HepG2 (cell line): Measurements from ENCODE around the gene RABEP2. TPM values are rescaled to one million over a fixed set of nuclear protein-coding genes. Genes with fewer than 3 reads are reported as not detected.

Source experiments
- CBFB ChIP-seq: sonication (generic); formaldehyde crosslinking; IDR thresholded peaks from 2 replicates; pipeline ENCODE4 v1.4.0; 2020; ENCODE audit warnings: missing genetic modification reagents
- EP300 ChIP-seq, 3 experiments: sonication (generic) in 1 of 3; formaldehyde crosslinking in 1 of 3; IDR thresholded peaks; 2 replicates each; pipeline versions ENCODE4 v1.5.1 to v1.6.1; 2011 to 2020; ENCODE audit warnings: low read depth in 2 of 3, low read length in 2 of 3, borderline replicate concordance in 1 of 3, improper control_type of control experiment in 1 of 3, mild to moderate bottlenecking in 1 of 3, missing genetic modification reagents in 1 of 3, moderate library complexity in 1 of 3
- FIP1L1 ChIP-seq: fragments of 200-400 bp; formaldehyde crosslinking; IDR thresholded peaks from 2 replicates; pipeline ENCODE4 v1.6.1; 2018; ENCODE audit warnings: low read depth, mild to moderate bottlenecking, low read length, moderate library complexity, borderline replicate concordance; ENCODE audit not compliant: insufficient read depth
- FOSL1 ChIP-seq: sonication (generic); formaldehyde crosslinking; IDR thresholded peaks from 2 replicates; pipeline ENCODE4 v1.9.0; 2021; ENCODE audit warnings: missing genetic modification reagents, borderline replicate concordance
- IKZF4 ChIP-seq: sonication (generic); formaldehyde crosslinking; IDR thresholded peaks from 2 replicates; pipeline ENCODE4 v1.5.1; 2020; ENCODE audit warnings: borderline replicate concordance, mild to moderate bottlenecking, low read depth, missing genetic modification reagents; ENCODE audit errors: not compliant biosample characterization
- KDM5B ChIP-seq: sonication (generic); formaldehyde crosslinking; IDR thresholded peaks from 2 replicates; pipeline ENCODE4 v1.4.0; 2020; ENCODE audit warnings: missing genetic modification reagents, mild to moderate bottlenecking, borderline replicate concordance
- MED1 ChIP-seq: sonication (generic); formaldehyde crosslinking; IDR thresholded peaks from 2 replicates; pipeline ENCODE4 v1.4.0; 2020; ENCODE audit warnings: missing genetic modification reagents
- YEATS4 ChIP-seq: sonication (generic); formaldehyde crosslinking; IDR thresholded peaks from 2 replicates; pipeline ENCODE4 v1.4.0; 2020; ENCODE audit warnings: missing genetic modification reagents, borderline replicate concordance
- ZNF33A ChIP-seq: sonication (generic); formaldehyde crosslinking; IDR thresholded peaks from 2 replicates; pipeline ENCODE4 v1.5.1; 2020; ENCODE audit warnings: missing genetic modification reagents, mild to moderate bottlenecking, moderate library complexity, borderline replicate concordance
- ZNF709 ChIP-seq: sonication (generic); formaldehyde crosslinking; IDR thresholded peaks from 2 replicates; pipeline ENCODE4 v1.5.0; 2020; ENCODE audit warnings: mild to moderate bottlenecking, missing genetic modification reagents
- polyA plus RNA-seq, 8 experiments: library from polyadenylated mRNA; depleted of rRNA in 3 of 8; stranded (reverse) in 7 of 8; unstranded in 1 of 8; fragments of >200 nt; fragmentation: Illumina TruSeq in 4 of 8; extraction: Trizol in 4 of 8; gene quantifications; 2 replicates each; pipeline versions ENCODE4 v1.2.1 to v1.2.3, GENCODE V29; 2011 to 2016; ENCODE audit warnings: low read depth in 4 of 8, missing spikeins in 1 of 8, mixed read lengths in 1 of 8; ENCODE audit not compliant: insufficient read depth in 1 of 8
- total RNA-seq, 5 experiments: library from RNA; depleted of rRNA; stranded (reverse); fragments of >200 nt; fragmentation: Illumina TruSeq; extraction: Trizol; gene quantifications; 2 replicates each; pipeline ENCODE4 v1.2.3, GENCODE V29; 2016; ENCODE audit warnings: low read depth in 1 of 5
- TF ChIP-seq, protein P1 (sequence below): sonication (generic); formaldehyde crosslinking; IDR thresholded peaks from 2 replicates; pipeline ENCODE4 v1.5.1; 2020; ENCODE audit warnings: mild to moderate bottlenecking, missing genetic modification reagents
- TF ChIP-seq, protein P2 (sequence below): IDR thresholded peaks from 2 replicates; pipeline ENCODE4 v1.6.1; 2012; ENCODE audit warnings: low read depth, low read length, improper control_type of control experiment
- TF ChIP-seq, protein P3 (sequence below): sonication (generic); formaldehyde crosslinking; IDR thresholded peaks from 2 replicates; pipeline ENCODE4 v1.5.0; 2020; ENCODE audit warnings: missing genetic modification reagents, mild to moderate bottlenecking, borderline replicate concordance
- TF ChIP-seq, protein P4 (sequence below): sonication (generic); formaldehyde crosslinking; IDR thresholded peaks from 2 replicates; pipeline ENCODE4 v1.9.0; 2021; ENCODE audit warnings: missing genetic modification reagents, borderline replicate concordance
- TF ChIP-seq, protein P5 (sequence below): sonication (generic); formaldehyde crosslinking; IDR thresholded peaks from 2 replicates; pipeline ENCODE4 v1.8.1; 2023; ENCODE audit warnings: mild to moderate bottlenecking, inconsistent platforms, moderate library complexity, missing genetic modification reagents, borderline replicate concordance
- TF ChIP-seq, protein P6 (sequence below): sonication (generic); formaldehyde crosslinking; IDR thresholded peaks from 2 replicates; pipeline ENCODE4 v1.5.0; 2020; ENCODE audit warnings: missing genetic modification reagents, mild to moderate bottlenecking, borderline replicate concordance

The RABEP2 gene
- total and polyA plus RNA-seq, 2 of the 13 experiments (the other 11 are each of a cell fraction or from before 2014, with no cell fraction given): 10.8 to 18.4 TPM

DNA sequence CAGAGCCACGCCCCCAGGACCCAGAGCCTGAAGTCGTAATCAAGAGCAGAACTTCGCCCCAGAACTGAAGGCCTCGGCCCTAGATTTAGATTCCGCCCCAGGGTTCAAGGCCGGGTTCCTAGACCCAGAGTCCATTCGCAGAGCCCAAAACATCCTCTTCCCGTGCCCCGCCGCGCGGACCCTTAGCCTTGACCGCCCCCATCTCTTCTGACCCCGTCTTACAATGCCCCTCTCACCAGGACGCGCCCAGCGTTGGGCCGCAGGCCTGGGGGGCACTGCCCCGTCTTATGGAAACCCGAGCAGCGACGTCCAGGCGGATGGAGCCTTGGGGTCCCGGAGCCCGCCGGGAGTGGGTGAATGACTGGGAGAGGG, 11.7 kb upstream of the RABEP2 start (continued):
- TF ChIP-seq, protein P1, sequence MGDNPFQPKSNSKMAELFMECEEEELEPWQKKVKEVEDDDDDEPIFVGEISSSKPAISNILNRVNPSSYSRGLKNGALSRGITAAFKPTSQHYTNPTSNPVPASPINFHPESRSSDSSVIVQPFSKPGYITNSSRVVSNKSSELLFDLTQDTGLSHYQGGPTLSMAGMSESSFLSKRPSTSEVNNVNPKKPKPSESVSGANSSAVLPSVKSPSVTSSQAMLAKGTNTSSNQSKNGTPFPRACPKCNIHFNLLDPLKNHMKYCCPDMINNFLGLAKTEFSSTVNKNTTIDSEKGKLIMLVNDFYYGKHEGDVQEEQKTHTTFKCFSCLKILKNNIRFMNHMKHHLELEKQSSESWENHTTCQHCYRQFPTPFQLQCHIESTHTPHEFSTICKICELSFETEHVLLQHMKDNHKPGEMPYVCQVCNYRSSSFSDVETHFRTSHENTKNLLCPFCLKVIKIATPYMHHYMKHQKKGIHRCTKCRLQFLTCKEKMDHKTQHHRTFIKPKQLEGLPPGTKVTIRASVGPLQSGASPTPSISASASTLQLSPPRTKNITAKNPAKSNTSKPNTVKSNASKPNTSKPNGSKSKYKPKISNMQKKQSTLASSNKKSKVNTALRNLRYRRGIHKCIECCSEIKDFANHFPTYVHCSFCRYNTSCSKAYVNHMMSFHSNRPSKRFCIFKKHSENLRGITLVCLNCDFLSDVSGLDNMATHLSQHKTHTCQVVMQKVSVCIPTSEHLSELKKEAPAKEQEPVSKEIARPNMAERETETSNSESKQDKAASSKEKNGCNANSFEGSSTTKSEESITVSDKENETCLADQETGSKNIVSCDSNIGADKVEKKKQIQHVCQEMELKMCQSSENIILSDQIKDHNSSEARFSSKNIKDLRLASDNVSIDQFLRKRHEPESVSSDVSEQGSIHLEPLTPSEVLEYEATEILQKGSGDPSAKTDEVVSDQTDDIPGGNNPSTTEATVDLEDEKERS (CRISPR knock-in tag): no peak
- TF ChIP-seq YEATS4 (CRISPR knock-in tag) (peak; percentile 48; the same call in 1 of the 2 replicates), ZNF709 (CRISPR knock-in tag) (no peak), KDM5B (CRISPR knock-in tag) (no peak), FOSL1 (CRISPR knock-in tag) (no peak), CBFB (no peak), IKZF4 (CRISPR knock-in tag) (no peak), MED1 (peak; percentile 32; the same call in 1 of the 2 replicates), EP300 (IDR thresholded peaks at IDR 0.05; ENCODE audit: low read depth in 2 of 2, low read length in 2 of 2) (peak in 1 of 2 experiments; percentile 39; a peak in 1 of 4 replicates), EP300 (CRISPR knock-in tag; IDR thresholded peaks at IDR 0.05; ENCODE audit: borderline replicate concordance) (no peak), ZNF33A (CRISPR knock-in tag) (no peak), FIP1L1 (no peak)
- TF ChIP-seq, protein P2, sequence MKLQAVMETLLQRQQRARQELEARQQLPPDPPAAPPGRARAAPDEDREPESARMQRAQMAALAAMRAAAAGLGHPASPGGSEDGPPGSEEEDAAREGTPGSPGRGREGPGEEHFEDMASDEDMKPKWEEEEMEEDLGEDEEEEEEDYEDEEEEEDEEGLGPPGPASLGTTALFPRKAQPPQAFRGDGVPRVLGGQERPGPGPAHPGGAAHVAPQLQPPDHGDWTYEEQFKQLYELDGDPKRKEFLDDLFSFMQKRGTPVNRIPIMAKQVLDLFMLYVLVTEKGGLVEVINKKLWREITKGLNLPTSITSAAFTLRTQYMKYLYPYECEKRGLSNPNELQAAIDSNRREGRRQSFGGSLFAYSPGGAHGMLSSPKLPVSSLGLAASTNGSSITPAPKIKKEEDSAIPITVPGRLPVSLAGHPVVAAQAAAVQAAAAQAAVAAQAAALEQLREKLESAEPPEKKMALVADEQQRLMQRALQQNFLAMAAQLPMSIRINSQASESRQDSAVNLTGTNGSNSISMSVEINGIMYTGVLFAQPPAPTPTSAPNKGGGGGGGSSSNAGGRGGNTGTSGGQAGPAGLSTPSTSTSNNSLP: no peak
- TF ChIP-seq, protein P3, sequence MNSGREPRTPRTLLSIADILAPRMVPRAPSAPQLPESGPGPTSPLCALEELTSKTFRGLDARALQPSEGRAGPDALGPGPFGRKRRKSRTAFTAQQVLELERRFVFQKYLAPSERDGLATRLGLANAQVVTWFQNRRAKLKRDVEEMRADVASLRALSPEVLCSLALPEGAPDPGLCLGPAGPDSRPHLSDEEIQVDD (CRISPR knock-in tag): no peak
- TF ChIP-seq, protein P4, sequence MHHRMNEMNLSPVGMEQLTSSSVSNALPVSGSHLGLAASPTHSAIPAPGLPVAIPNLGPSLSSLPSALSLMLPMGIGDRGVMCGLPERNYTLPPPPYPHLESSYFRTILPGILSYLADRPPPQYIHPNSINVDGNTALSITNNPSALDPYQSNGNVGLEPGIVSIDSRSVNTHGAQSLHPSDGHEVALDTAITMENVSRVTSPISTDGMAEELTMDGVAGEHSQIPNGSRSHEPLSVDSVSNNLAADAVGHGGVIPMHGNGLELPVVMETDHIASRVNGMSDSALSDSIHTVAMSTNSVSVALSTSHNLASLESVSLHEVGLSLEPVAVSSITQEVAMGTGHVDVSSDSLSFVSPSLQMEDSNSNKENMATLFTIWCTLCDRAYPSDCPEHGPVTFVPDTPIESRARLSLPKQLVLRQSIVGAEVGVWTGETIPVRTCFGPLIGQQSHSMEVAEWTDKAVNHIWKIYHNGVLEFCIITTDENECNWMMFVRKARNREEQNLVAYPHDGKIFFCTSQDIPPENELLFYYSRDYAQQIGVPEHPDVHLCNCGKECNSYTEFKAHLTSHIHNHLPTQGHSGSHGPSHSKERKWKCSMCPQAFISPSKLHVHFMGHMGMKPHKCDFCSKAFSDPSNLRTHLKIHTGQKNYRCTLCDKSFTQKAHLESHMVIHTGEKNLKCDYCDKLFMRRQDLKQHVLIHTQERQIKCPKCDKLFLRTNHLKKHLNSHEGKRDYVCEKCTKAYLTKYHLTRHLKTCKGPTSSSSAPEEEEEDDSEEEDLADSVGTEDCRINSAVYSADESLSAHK (CRISPR knock-in tag): no peak
- TF ChIP-seq, protein P5, sequence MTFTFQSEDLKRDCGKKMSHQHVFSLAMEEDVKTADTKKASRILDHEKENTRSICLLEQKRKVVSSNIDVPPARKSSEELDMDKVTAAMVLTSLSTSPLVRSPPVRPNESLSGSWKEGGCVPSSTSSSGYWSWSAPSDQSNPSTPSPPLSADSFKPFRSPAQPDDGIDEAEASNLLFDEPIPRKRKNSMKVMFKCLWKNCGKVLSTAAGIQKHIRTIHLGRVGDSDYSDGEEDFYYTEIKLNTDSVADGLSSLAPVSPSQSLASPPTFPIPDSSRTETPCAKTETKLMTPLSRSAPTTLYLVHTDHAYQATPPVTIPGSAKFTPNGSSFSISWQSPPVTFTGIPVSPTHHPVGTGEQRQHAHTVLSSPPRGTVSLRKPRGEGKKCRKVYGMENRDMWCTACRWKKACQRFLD: 0 out of 2 replicates have a peak, but pooled peaks have one; percentile 71
- TF ChIP-seq, protein P6, sequence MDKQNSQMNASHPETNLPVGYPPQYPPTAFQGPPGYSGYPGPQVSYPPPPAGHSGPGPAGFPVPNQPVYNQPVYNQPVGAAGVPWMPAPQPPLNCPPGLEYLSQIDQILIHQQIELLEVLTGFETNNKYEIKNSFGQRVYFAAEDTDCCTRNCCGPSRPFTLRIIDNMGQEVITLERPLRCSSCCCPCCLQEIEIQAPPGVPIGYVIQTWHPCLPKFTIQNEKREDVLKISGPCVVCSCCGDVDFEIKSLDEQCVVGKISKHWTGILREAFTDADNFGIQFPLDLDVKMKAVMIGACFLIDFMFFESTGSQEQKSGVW (CRISPR knock-in tag): no peak
